22Rv1 (cell line): Measurements from ENCODE around the gene ITPR2.

Experiments
- ZFX ChIP-seq: fragments of 450-650 bp; IDR thresholded peaks from 2 replicates; pipeline ENCODE4 v1.6.1; 2017; ENCODE audit warnings: antibody characterized with exemption, borderline replicate concordance
- TF ChIP-seq, protein P1 (sequence below): fragments of 450-650 bp; IDR thresholded peaks from 2 replicates; pipeline ENCODE4 v1.5.1; 2017; ENCODE audit warnings: mild to moderate bottlenecking

DNA sequence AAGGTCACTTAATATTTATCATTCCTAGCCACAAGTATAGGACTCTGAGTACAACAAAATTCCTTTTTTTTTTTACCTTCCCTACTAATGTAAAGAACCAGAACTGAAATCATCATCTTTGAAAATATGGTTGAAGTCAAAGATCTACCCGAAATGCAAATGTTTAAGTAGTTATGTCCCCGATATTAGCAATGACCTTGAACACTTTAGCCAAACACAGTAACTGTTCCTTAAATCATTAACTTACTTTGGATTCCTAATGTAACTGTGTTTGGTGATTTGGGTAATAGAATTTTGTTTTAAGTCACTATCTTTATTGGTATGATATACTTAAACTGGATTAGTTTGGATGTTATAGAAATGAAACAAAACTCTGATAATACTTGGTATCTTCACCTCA, 14.4 kb downstream of the ITPR2 start:
- TF ChIP-seq, protein P1, sequence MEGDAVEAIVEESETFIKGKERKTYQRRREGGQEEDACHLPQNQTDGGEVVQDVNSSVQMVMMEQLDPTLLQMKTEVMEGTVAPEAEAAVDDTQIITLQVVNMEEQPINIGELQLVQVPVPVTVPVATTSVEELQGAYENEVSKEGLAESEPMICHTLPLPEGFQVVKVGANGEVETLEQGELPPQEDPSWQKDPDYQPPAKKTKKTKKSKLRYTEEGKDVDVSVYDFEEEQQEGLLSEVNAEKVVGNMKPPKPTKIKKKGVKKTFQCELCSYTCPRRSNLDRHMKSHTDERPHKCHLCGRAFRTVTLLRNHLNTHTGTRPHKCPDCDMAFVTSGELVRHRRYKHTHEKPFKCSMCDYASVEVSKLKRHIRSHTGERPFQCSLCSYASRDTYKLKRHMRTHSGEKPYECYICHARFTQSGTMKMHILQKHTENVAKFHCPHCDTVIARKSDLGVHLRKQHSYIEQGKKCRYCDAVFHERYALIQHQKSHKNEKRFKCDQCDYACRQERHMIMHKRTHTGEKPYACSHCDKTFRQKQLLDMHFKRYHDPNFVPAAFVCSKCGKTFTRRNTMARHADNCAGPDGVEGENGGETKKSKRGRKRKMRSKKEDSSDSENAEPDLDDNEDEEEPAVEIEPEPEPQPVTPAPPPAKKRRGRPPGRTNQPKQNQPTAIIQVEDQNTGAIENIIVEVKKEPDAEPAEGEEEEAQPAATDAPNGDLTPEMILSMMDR: no peak
- no peak for TF ChIP-seq ZFX
